Spleen (tissue), 11 donors: Measurements from ENCODE around the gene BAHD1. TPM values are rescaled to one million over a fixed set of nuclear protein-coding genes. Genes with fewer than 3 reads are reported as not detected.
"Not testable (repeated sequence)": the region's sequence is repeated elsewhere in the genome, so short reads cannot be mapped to it uniquely, and the experiment has no call there.

Experiments
- DNase-seq: peaks from one replicate; pipeline ENCODE4 v3.0.0-alpha.2; 2020
- H3K27ac ChIP-seq, 8 donors: fragments of 200-600 bp; sonication (generic) in 7 of 8; 1 replicate in 4 of 8; 2 replicates in 4 of 8; pipeline versions ENCODE4 v1.5.0 to v1.8.0; 2016 to 2021; ENCODE audit warnings: inconsistent platforms in 4 of 8, mild to moderate bottlenecking in 4 of 8, moderate library complexity in 1 of 8
- H3K27me3 ChIP-seq, 7 donors: fragments of 200-600 bp; sonication (generic) in 6 of 7; replicated peaks in 1 of 7; 1 replicate in 4 of 7; 2 replicates in 3 of 7; pipeline versions ENCODE4 v1.5.0 to v1.8.0; 2016 to 2021; ENCODE audit warnings: inconsistent platforms in 3 of 7, mild to moderate bottlenecking in 1 of 7
- H3K36me3 ChIP-seq, 6 donors: fragments of 200-600 bp; sonication (generic) in 5 of 6; 1 replicate in 4 of 6; 2 replicates in 2 of 6; pipeline versions ENCODE4 v1.5.0 to v1.8.0; 2016 to 2021; ENCODE audit warnings: inconsistent platforms in 2 of 6
- H3K4me1 ChIP-seq, 6 donors: fragments of 200-600 bp; sonication (generic) in 5 of 6; 1 replicate in 3 of 6; 2 replicates in 3 of 6; pipeline versions ENCODE4 v1.5.0 to v1.8.0; 2016 to 2021; ENCODE audit warnings: inconsistent platforms in 3 of 6
- H3K4me3 ChIP-seq, 8 donors: fragments of 200-600 bp; sonication (generic) in 7 of 8; 1 replicate in 4 of 8; 2 replicates in 4 of 8; pipeline versions ENCODE4 v1.5.0 to v1.8.0; 2016 to 2021; ENCODE audit warnings: inconsistent platforms in 4 of 8, mild to moderate bottlenecking in 4 of 8, moderate library complexity in 2 of 8
- H3K9me3 ChIP-seq, 8 donors: fragments of 200-600 bp; sonication (generic) in 7 of 8; 1 replicate in 4 of 8; 2 replicates in 4 of 8; pipeline versions ENCODE4 v1.5.0 to v1.8.0; 2016 to 2021; ENCODE audit warnings: inconsistent platforms in 4 of 8
- CTCF ChIP-seq, 11 experiments: fragments of 200-600 bp in 7 of 11; fragments of 450-650 bp in 4 of 11; sonication (generic) in 4 of 11; IDR thresholded peaks in 8 of 11; conservative IDR thresholded peaks in 3 of 11; 1 replicate in 7 of 11; 2 replicates in 4 of 11; pipeline versions ENCODE4 v1.4.0 to v1.8.0; 2016 to 2021; ENCODE audit warnings: antibody characterized with exemption in 11 of 11, inconsistent platforms in 4 of 11, mild to moderate bottlenecking in 1 of 11
- POLR2A ChIP-seq, 3 donors: fragments of 450-650 bp; IDR thresholded peaks; one replicate each; pipeline ENCODE4 v1.5.1; 2017; ENCODE audit warnings: antibody characterized with exemption in 3 of 3, mild to moderate bottlenecking in 1 of 3
- POLR2AphosphoS5 ChIP-seq, 3 donors: sonication (generic); formaldehyde crosslinking; IDR thresholded peaks; one replicate each; pipeline ENCODE4 v1.5.1; 2017; ENCODE audit warnings: antibody characterized with exemption in 3 of 3
- WGBS, 5 donors: extraction: QIAGEN DNeasy Blood & Tissue Kit in 3 of 5; methylation state at CpG; one replicate each; pipeline versions ENCODE4 v1.1.5 to v1.1.7; 2013 to 2018; 5-methylcytosine and 5-hydroxymethylcytosine counted together
- intact Hi-C: fragments of 100-400 bp; cut with DNase I; formaldehyde crosslinking; loops from one replicate; pipeline ENCODE4 v1.15.0; 2023; ENCODE audit warnings: low total_unique reads
- polyA plus RNA-seq, 3 donors: library from polyadenylated mRNA; stranded (reverse); fragments of 200-250 nt; gene quantifications; one replicate each; pipeline ENCODE4 v1.2.1, GENCODE V29; 2013
- total RNA-seq, 7 donors: library from RNA; depleted of rRNA in 3 of 7; stranded (reverse); fragments of >200 nt in 3 of 7; fragmentation: NEBNext Ultra II Directional in 4 of 7; extraction: Animal tissue kit (Norgen Biotek cat#: 25700) in 4 of 7; gene quantifications; one replicate each; pipeline versions ENCODE4 v1.1.0 to v1.2.1, GENCODE V29; 2016 to 2021
- donor health status: healthy with polysubstance abuse.
- donor health status: DM: no; HTN: no; CAD: no; lungs with moderate emphysema.
- donor health status: DM: no; HTN: no; CAD: no.
- donor health status: Bipolar disorder and iron deficiency.
- donor health status: healthy.
- donor health status: DM: no; HTN: no; CAD: no.
- donor health status: DM: yes; HTN: yes; CAD: no.

BAHD1 gene
- total and polyA plus RNA-seq, 10 donors, result 7.4 to 27.0 (median 20.2) TPM

- Histone ChIP-seq H3K27ac (peak overlapping the region in 4 of 8 donors; percentile 17 to 49 (median 24)), H3K4me1 (peaks cover 42 to 89% (median 64%) of the 10 kb centered on the region in 6 donors)
- 12 to 27% (median 15%) methylated on average over 2 to 3 of the region's 3 CpGs for WGBS, 5 donors
- intact Hi-C loops, DNase-seq, H3K27me3 ChIP-seq, H3K9me3 ChIP-seq, H3K36me3 ChIP-seq, H3K4me3 ChIP-seq: not testable (repeated sequence)
- TF ChIP-seq POLR2AphosphoS5 (IDR thresholded peaks at IDR 0.05), result peak in 1 of 3 donors; percentile 36
Observed at GRCh38 chr15:40453941-40454340, 13.2 kb downstream of the BAHD1 start.

- no peaks in the 10 kb centered on the region for H3K9me3 ChIP-seq
Observed at GRCh38 chr15:40454904-40455391, 14.2 kb downstream of the BAHD1 start.

GRCh38 chr15:40456299-40456712, 15.6 kb downstream of the BAHD1 start:
- no peaks in the 10 kb centered on the region for H3K9me3 ChIP-seq
- intact Hi-C loops, result no loop called here
- no peak for TF ChIP-seq CTCF (IDR thresholded peaks at IDR 0.05 in 8 of 11, conservative IDR thresholded peaks at IDR 0.05 in 3 of 11)
- TF ChIP-seq POLR2AphosphoS5 (IDR thresholded peaks at IDR 0.05), result peak in 1 of 3 donors; percentile 15
- WGBS, 5 donors, result 65 to 84% (median 70%) methylated on average over 7 of the region's 7 CpGs
- peak overlapping the region in 2 of 8 donors; percentile 13 to 33 for H3K27ac ChIP-seq
- H3K4me1 ChIP-seq, result peaks cover 42 to 66% (median 57%) of the 10 kb centered on the region in 6 donors
- H3K4me3 ChIP-seq, result no peak overlapping the region
- no peak for DNase-seq
- H3K27me3 ChIP-seq, result no peaks in the 10 kb centered on the region
- peaks cover 0 to 33% (median 23%) of the 10 kb centered on the region in 6 donors for H3K36me3 ChIP-seq

More at GRCh38 chr15:40454904-40455391, 14.2 kb downstream of the BAHD1 start:
- intact Hi-C loops, result no loop called here
- no peak overlapping the region for H3K4me3 ChIP-seq
- no peak for TF ChIP-seq CTCF (IDR thresholded peaks at IDR 0.05 in 8 of 11, conservative IDR thresholded peaks at IDR 0.05 in 3 of 11)
- TF ChIP-seq POLR2A (IDR thresholded peaks at IDR 0.05), result no peak
- TF ChIP-seq POLR2AphosphoS5 (IDR thresholded peaks at IDR 0.05), result no peak
- H3K27me3 ChIP-seq, result no peaks in the 10 kb centered on the region
- DNase-seq, result no peak
- 69 to 80% (median 71%) methylated on average over 7 to 9 of the region's 9 CpGs for WGBS, 5 donors
- peaks cover 42 to 79% (median 63%) of the 10 kb centered on the region in 6 donors for H3K4me1 ChIP-seq
- H3K27ac ChIP-seq, result peak overlapping the region in 2 of 8 donors; percentile 17 to 49
- peaks cover 0 to 20% (median 17%) of the 10 kb centered on the region in 6 donors for H3K36me3 ChIP-seq

GRCh38 chr15:40456738-40457137, 16.0 kb downstream of the BAHD1 start:
- TF ChIP-seq POLR2A (IDR thresholded peaks at IDR 0.05), result no peak
- TF ChIP-seq CTCF (IDR thresholded peaks at IDR 0.05 in 8 of 11, conservative IDR thresholded peaks at IDR 0.05 in 3 of 11), result no peak
- Histone ChIP-seq H3K9me3 (no peaks in the 10 kb centered on the region), H3K27ac (peak overlapping the region in 2 of 8 donors; percentile 13 to 33), H3K36me3 (peaks cover 0 to 37% (median 24%) of the 10 kb centered on the region in 6 donors), H3K4me1 (peaks cover 42 to 61% (median 53%) of the 10 kb centered on the region in 6 donors), H3K27me3 (no peaks in the 10 kb centered on the region), H3K4me3 (no peak overlapping the region)
- intact Hi-C loops, result no loop called here
- peak; percentile 51 for DNase-seq
- WGBS, 5 donors, result 71 to 80% (median 75%) methylated on average over 4 of the region's 4 CpGs
